ENCODE results near the gene ZNF19. TPM values are rescaled to one million over a fixed set of nuclear protein-coding genes. Genes with fewer than 3 reads are reported as not detected.

ZNF19 gene
- total and polyA plus RNA-seq, 2 of the 8 experiments (the other 6 are each of a cell fraction or from before 2014, with no cell fraction given) = 1.5 to 3.5 TPM

DNA sequence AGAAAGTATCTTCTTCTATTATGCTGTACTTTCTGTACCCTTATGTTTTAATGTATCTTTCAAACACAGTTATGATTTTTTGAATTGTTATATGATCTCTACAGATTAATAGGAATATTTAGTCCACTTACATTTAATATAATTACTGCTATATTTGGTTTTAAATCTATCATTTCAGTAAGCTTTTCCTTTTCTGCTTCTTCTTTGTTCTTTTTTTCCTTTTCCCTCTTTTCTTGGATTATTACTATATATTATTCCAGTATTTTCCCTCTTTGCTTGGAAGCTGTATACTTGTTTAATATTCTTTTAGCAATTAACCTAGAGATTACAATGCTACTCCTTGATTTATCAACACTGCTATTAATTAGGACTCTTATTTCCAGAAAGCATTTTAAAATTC lies 60.7 kb downstream of the ZNF19 start:
- FAIRE-seq (no peak), DNase-seq (ENCODE audit: low read depth in 1 of 2, low spot score in 2 of 2) (no peak)
- no peak overlapping the region for H3K4me2 ChIP-seq (ENCODE audit: insufficient read depth in 1 of 2, low read depth in 2 of 2, low read length in 2 of 2)
- no peak overlapping the region for H2BK5ac ChIP-seq (ENCODE audit: low read depth, low read length)
- no peak overlapping the region for H2BK12ac ChIP-seq (ENCODE audit: low read depth, low read length)
- H2BK20ac ChIP-seq (ENCODE audit: low read length) = no peak overlapping the region
- no peaks in the 10 kb centered on the region for H3K79me1 ChIP-seq (ENCODE audit: low read depth, low read length)
- POLR2A ChIA-PET (ENCODE audit: partially characterized antibody) = no interaction called here
- no peaks in the 10 kb centered on the region for H4K20me1 ChIP-seq (replicated peaks in 1 of 2; ENCODE audit: control insufficient read depth in 1 of 2, insufficient read depth in 2 of 2, low read length in 2 of 2)
- no peak overlapping the region for H2AFZ ChIP-seq (ENCODE audit: low read length)
- no peak overlapping the region for H3K27ac ChIP-seq (ENCODE audit: low read depth, low read length)
- H3K18ac ChIP-seq (ENCODE audit: extremely low read depth, low read length) = no peak overlapping the region
- H3K56ac ChIP-seq (replicated peaks; ENCODE audit: insufficient read length, low read depth, low read length) = no peak overlapping the region
- H4K8ac ChIP-seq (ENCODE audit: extremely low read depth, insufficient read depth, low read length) = no peak overlapping the region
- H3K14ac ChIP-seq (ENCODE audit: insufficient read length) = no peak overlapping the region
- H3K4me3 ChIP-seq (ENCODE audit: extremely low read depth in 1 of 4, insufficient read depth in 2 of 4, low read depth in 3 of 4, low read length in 4 of 4) = no peak overlapping the region
- H2AK5ac ChIP-seq (ENCODE audit: low read depth, low read length) = no peak overlapping the region
- H4K5ac ChIP-seq (ENCODE audit: insufficient read length, low read depth, low read length) = no peak overlapping the region
- H2BK120ac ChIP-seq (replicated peaks; ENCODE audit: low read depth, low read length) = no peak overlapping the region
- no peaks in the 10 kb centered on the region for H3K79me2 ChIP-seq (ENCODE audit: control insufficient read depth in 1 of 2, insufficient read depth in 2 of 2, low read length in 2 of 2)
- no peaks in the 10 kb centered on the region; a peak in 2 of 8 replicates for H3K36me3 ChIP-seq (ENCODE audit: control insufficient read depth in 2 of 4, insufficient read depth in 4 of 4, low read length in 3 of 4)
- CTCF ChIA-PET (ENCODE audit: partially characterized antibody) = interaction anchor here (1.2 to 7.8 kb wide), 6 partner anchors 11 to 187 kb away, joined by 3 to 99 read pairs (median 10); no protein-coding TSS in a partner anchor
- H3K23me2 ChIP-seq (ENCODE audit: low read depth, low read length) = peaks cover 5% of the 10 kb centered on the region; the same call in 1 of the 2 replicates
- peaks cover 0 to 5% (median 3%) of the 10 kb centered on the region in 4 experiments; a peak in 5 of 7 replicates for H3K4me1 ChIP-seq (replicated peaks in 1 of 4; ENCODE audit: control insufficient read depth in 3 of 4, insufficient read depth in 4 of 4, low read length in 3 of 4)
- H3K9ac ChIP-seq (replicated peaks in 1 of 4; ENCODE audit: extremely low read depth in 1 of 4, low read depth in 3 of 4, low read length in 3 of 4) = no peak overlapping the region
- H3K4ac ChIP-seq (replicated peaks; ENCODE audit: insufficient read length, low read depth, low read length) = no peak overlapping the region
- H3K23ac ChIP-seq (ENCODE audit: insufficient read length) = no peak overlapping the region
- no peaks in the 10 kb centered on the region for H3K9me3 ChIP-seq (ENCODE audit: insufficient read depth in 2 of 2, low read depth in 1 of 2, low read length in 1 of 2)
- H4K91ac ChIP-seq (replicated peaks; ENCODE audit: insufficient read length, low read length) = no peak overlapping the region
- peaks cover 0 to 13% (median 6%) of the 10 kb centered on the region in 4 experiments; a peak in 4 of 7 replicates for H3K27me3 ChIP-seq (replicated peaks in 1 of 4; ENCODE audit: control insufficient read depth in 3 of 4, extremely low read depth in 1 of 4, insufficient read depth in 3 of 4, low read length in 3 of 4)
- H2BK15ac ChIP-seq (ENCODE audit: low read length) = no peak overlapping the region
- TF ChIP-seq SP4 (IDR thresholded peaks at IDR 0.05; ENCODE audit: low read length) (no peak), KDM5A (IDR thresholded peaks at IDR 0.05; ENCODE audit: low read length) (no peak), BCL11A (IDR thresholded peaks at IDR 0.05; ENCODE audit: low read depth in 2 of 2, low read length in 2 of 2) (no peak), HDAC6 (IDR thresholded peaks at IDR 0.05; ENCODE audit: low read depth, low read length) (no peak), EGR1 (IDR thresholded peaks at IDR 0.05; ENCODE audit: borderline replicate concordance, low read depth, low read length) (no peak), SRF (IDR thresholded peaks at IDR 0.05; ENCODE audit: low read depth, low read length) (no peak), POLR2AphosphoS5 (IDR thresholded peaks at IDR 0.05; ENCODE audit: low read depth, low read length) (no peak), CBX5 (IDR thresholded peaks at IDR 0.05; ENCODE audit: low read depth, low read length) (no peak), BRCA1 (IDR thresholded peaks at IDR 0.05; ENCODE audit: low read depth, low read length) (no peak), CHD2 (IDR thresholded peaks at IDR 0.05; ENCODE audit: low read length) (no peak), SUZ12 (IDR thresholded peaks at IDR 0.05; ENCODE audit: low read length) (no peak), ZNF274 (IDR thresholded peaks at IDR 0.05; ENCODE audit: borderline replicate concordance, extremely low read depth, low read length) (no peak)
- TF ChIP-seq, protein P1, sequence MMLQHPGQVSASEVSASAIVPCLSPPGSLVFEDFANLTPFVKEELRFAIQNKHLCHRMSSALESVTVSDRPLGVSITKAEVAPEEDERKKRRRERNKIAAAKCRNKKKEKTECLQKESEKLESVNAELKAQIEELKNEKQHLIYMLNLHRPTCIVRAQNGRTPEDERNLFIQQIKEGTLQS (IDR thresholded peaks at IDR 0.05; ENCODE audit: insufficient read depth, low read depth, low read length) = no peak
- TF ChIP-seq, protein P2, sequence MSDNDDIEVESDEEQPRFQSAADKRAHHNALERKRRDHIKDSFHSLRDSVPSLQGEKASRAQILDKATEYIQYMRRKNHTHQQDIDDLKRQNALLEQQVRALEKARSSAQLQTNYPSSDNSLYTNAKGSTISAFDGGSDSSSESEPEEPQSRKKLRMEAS (IDR thresholded peaks at IDR 0.05) = no peak
- TF ChIP-seq, protein P3, sequence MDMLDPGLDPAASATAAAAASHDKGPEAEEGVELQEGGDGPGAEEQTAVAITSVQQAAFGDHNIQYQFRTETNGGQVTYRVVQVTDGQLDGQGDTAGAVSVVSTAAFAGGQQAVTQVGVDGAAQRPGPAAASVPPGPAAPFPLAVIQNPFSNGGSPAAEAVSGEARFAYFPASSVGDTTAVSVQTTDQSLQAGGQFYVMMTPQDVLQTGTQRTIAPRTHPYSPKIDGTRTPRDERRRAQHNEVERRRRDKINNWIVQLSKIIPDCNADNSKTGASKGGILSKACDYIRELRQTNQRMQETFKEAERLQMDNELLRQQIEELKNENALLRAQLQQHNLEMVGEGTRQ (IDR thresholded peaks at IDR 0.05; ENCODE audit: low read length) = no peak

Data from H1 (cell line).